Erythroblast (primary cell): Measurements from ENCODE around the gene FILIP1L.

Experiments
- GATA1 ChIP-seq: IDR thresholded peaks from 2 replicates; pipeline ENCODE4 v1.6.1; 2011; ENCODE audit warnings: low read depth, mild to moderate bottlenecking, control low read depth, low read length, moderate library complexity
- POLR2A ChIP-seq: IDR thresholded peaks from 2 replicates; pipeline ENCODE4 v1.6.1; 2011; ENCODE audit warnings: mild to moderate bottlenecking, low read length

DNA sequence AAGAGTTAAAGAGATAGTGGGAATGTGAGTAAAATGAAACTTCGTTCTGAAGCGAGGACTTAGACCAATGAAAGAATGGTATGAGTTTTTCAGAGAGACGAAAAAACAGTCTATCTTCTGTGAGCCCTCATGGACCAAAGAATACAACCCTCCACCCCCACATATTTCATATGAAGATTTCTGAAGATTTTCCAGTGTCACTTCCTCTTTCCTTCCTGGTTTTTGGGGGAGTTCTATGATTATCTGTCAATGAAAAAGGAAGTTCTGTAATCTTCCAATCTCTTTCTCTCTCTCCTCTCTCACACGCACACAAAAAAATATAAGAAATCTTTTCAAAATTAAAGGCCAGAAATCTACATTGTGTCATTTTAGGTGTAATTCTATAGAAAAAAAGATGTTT is 269.0 kb downstream of the FILIP1L start:
- TF ChIP-seq POLR2A (no peak), GATA1 (no peak)
